Jurkat, Clone E6-1 (cell line): ENCODE results near the gene DIRAS1. TPM values are rescaled to one million over a fixed set of nuclear protein-coding genes. Genes with fewer than 3 reads are reported as not detected.

Experiments
- DNase-seq: peaks from one replicate; pipeline ENCODE4 v3.0.0-alpha.2; 2011; ENCODE audit warnings: low read depth, low spot score
- H3K4me3 ChIP-seq: 2 replicates; pipeline ENCODE4 v1.5.1; 2011; ENCODE audit warnings: mild to moderate bottlenecking, low read length, control low read depth, moderate library complexity
- polyA plus RNA-seq: library from polyadenylated mRNA; unstranded; fragments of >200 nt; gene quantifications from one replicate; pipeline ENCODE4 v1.2.1, GENCODE V29; 2012; ENCODE audit warnings: missing spikeins; ENCODE audit not compliant: insufficient read length, insufficient read depth

DIRAS1 gene, protein sequence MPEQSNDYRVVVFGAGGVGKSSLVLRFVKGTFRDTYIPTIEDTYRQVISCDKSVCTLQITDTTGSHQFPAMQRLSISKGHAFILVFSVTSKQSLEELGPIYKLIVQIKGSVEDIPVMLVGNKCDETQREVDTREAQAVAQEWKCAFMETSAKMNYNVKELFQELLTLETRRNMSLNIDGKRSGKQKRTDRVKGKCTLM
- polyA plus RNA-seq = not detected

- H3K4me3 ChIP-seq = no peak within 1 kb of the TSS
These were observed at the start of gene DIRAS1 for GRCh38 chr19:2720777-2721569. DIRAS1 (minus strand) TSS chr19:2721372; CDS start chr19:2717806, 3,566 bp downstream.

GRCh38 chr19:2770055-2771013 lies 49.2 kb upstream of the DIRAS1 start:
- no peak overlapping the region for H3K4me3 ChIP-seq
- no peak for DNase-seq

More at GRCh38 chr19:2720777-2721569, at the start of gene DIRAS1:
- DNase-seq = no peak

GRCh38 chr19:2769218-2769617 lies 48.0 kb upstream of the DIRAS1 start:
- no peak for DNase-seq
- no peak overlapping the region for H3K4me3 ChIP-seq

DNA sequence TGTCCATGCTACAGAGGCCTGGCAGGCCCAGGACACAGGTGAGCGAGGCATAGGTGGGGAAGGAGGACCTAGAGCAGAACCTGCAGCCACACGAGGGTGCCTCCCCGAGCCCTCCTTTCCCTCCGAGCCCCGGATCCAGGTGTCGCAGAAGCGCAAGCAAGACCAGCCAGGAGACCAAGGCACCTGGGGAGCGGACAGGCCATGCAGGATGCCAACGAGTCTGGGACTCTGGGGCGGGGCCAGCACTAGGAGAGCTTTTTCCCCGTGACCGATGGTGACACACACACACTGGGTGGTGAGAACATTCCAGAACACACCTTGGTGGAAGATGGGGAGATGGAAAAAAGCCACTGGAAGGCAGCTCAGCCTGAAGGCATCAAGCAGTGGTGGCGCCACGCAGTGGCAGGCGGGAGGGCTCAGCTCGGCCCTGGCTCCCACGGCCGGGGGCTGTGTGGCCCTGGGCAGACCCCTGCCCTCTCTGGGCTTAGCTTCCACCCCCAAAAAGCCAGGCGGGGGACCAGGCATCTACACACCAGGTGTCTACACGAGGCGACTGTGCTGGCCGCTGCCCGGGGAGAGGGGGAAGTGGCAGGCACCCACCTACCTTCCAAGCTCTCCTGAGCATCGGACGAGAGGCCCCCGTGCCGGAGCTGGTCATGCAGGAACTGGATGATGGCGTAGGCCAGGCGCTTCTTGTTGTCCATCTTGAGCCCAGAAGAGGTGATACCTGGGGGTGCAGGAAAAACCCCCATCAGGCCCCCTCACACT lies 47.4 kb upstream of the DIRAS1 start:
- no peak for DNase-seq
- H3K4me3 ChIP-seq = no peak overlapping the region

DNA sequence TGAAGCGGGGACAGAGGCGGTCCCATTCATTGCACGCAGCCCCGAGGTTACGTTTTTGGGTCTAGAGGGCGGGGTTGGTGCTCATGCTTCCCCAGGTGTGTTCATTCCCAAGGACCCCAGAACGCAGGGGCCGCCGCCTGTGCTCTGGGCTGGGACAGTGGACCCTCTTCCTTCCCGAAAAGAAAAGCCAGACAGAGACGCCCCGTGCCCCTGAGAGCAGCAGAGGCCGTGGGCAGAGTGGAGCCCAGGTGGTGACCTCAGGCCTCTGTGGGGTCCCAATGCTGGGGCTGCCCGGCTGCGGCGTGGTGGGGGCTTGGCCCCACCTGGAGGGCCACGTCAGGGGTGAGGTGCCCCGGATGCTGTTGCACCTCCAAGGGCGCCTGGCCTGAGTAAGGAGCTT lies 46.5 kb upstream of the DIRAS1 start:
- no peak overlapping the region for H3K4me3 ChIP-seq
- no peak for DNase-seq

DNA sequence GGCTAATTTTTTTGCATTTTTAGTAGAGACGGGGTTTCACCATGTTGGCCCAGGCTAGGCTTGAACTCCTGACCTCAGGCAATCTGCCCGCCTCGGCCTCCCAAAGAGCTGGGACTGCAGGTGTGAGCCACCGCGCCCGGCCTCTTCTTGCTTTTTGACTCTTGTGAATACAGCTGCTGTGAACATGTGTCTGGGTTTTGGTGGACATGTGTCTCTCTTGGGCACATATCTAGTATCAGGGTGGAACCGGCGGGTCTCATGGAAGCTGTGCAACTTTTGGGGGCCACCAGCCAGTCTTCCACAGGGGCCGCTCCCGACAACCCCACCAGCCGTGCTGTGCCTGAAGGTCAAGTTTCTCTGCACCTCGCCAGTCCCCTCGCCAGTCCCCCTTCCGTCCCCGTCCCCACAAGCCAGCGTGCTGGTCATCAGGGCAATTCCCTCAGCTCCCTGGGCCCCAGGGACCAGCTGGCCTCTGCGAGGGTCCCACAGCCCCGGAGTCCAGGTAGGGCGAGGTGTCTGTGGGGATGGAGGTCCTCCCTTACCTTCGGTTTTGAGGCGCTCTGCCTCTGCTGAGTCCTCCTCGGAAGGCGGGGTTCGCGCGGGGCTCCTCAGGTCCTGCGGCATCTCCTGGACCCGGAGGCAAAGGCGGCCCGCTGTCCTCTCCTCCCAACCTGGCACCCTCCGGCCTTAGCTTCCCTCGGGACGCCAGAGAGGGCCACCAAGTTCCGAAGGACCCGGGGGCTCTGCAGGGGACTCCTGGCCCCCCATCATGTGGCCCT lies 45.6 kb upstream of the DIRAS1 start:
- no peak overlapping the region for H3K4me3 ChIP-seq
- DNase-seq = no peak

DNA sequence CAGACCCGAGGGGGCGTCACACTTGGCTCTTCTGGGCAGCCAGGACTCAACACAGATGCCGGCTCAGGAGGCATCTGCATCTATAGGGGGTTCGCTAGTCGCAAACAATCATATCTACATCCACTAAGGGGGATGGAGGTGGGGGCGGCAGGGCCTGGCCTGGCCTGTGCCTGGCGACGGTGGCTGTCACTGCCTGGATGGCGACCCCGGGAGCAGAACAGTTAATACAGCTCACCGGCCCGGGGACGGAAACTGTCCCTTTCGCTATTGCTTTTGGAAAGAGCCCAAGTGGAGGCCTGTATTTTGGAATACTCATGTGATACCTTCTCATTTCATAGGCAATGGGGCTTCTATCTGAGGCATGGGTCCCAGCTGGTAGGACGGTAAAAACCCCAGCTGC lies 44.2 kb upstream of the DIRAS1 start:
- DNase-seq = no peak
- H3K4me3 ChIP-seq = no peak overlapping the region

DNA sequence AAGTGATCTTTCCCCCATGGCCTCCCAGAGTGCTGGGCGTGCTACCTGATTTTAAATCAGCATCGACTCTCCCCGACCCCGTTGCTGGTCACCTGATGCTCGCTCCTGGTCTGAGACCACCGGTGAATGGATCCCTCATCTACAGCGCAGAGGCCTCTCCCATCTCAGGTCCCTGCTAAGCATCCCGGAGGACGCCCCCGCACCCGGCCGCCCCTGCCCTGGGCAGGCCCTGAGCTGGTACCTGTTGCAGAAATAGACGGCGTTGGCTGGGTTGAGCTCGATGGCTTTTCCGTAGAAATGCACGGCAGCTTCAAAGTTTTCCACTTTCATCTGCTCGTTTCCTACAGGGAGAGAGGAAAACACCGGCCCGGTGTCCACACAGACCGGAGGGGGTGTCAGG lies 43.8 kb upstream of the DIRAS1 start:
- H3K4me3 ChIP-seq = no peak overlapping the region
- no peak for DNase-seq

- no peak overlapping the region for H3K4me3 ChIP-seq
- DNase-seq = no peak
These were observed 42.5 kb upstream of the DIRAS1 start for GRCh38 chr19:2763687-2764086.

GRCh38 chr19:2762783-2763496 lies 41.8 kb upstream of the DIRAS1 start:
- H3K4me3 ChIP-seq = no peak overlapping the region
- DNase-seq = no peak

GRCh38 chr19:2761876-2762782 lies 41.0 kb upstream of the DIRAS1 start:
- no peak for DNase-seq
- H3K4me3 ChIP-seq = no peak overlapping the region

DNA sequence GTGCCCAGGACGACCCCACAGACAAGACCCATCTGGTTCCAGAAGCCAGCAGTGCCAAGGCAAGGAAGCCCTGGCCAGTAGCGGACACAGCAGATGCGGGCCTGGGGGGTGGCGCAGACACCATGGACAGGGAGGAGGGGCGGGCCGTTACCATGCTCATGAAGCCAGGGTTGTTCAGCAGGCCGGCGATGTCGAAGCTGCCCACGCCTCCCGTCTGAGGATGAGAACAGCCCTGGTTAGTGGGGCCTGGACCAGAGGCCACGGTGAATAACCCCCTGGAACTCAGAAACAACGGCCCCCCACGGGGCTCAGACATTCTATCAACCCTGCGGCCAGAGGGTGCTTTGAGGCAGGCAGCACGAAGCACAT lies 40.1 kb upstream of the DIRAS1 start:
- no peak for DNase-seq
- H3K4me3 ChIP-seq = no peak overlapping the region

DNA sequence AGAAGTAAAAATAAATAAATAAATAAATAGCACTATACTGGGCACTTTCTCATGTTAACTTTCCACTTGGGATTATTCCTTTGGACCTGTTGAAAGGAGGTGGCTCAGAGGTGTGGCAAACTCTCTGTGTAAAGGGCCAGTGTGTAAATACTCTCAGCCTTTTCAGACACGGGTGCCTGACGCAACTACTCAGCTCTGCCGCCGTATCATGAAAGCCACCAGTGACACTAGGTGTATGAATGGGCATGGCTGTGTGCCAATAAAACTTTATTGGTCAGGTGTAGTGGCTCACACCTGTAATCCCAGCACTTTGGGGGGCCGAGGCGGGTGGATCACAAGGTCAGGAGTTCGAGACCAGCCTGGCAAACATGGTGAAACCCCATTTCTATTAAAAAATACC lies 38.8 kb upstream of the DIRAS1 start:
- no peak overlapping the region for H3K4me3 ChIP-seq
- no peak for DNase-seq

DNA sequence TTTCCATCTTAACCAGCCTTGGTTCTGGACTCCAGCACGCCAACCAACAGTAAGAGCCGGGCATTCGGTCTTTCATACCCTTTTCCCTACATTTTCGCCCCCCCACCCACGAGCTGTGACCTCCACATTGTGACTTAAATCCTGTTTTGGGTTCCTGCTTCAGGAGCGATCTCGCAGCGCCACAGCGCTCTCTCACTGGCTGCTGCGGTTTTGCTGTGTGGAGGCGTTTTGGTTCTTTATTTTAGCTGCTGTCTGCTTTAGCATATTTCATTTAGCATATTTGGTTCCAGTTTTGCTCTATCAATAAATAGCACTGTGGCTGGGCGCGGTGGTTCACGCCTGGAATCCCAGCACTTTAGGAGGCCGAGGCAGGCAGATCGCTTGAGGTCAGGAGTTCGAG lies 38.2 kb upstream of the DIRAS1 start:
- H3K4me3 ChIP-seq = no peak overlapping the region
- DNase-seq = no peak

DNA sequence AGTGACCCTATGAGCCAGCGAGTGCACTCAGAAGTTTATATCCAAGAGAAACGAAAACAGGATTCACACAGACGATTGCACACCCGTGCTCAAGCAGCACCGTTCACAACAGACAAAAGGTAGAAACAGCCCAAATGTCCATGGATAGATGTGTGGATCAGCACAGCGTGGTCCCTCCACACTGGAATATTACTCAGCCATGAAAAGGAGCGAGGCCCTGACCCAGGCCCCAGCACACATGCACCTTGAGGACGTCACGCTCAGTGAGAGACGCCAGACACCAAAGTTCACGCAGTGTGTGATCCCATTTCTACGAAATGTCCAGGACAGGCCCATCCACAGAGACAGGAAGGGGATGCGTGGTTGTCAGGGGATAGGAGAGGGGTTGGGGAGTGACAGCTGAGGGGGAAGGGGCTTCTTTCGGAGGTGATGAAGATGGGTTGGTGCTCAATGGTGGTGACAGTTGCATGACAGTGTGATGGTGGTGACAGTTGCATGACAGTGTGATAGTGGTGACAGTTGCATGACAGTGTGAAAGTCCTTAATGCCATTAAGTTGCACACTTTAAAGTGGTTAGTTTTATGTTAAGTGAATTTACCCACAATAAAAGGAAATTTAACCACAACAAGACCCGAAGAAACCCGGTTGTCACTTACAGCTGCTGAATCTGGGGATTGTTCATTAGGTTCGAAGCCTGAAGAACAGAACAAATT lies 37.6 kb upstream of the DIRAS1 start:
- no peak for DNase-seq
- H3K4me3 ChIP-seq = no peak overlapping the region
